ENCODE results near the gene TNNT3.

- TF ChIP-seq CTCF (IDR thresholded peaks at IDR 0.05) (no peak), MYC (IDR thresholded peaks at IDR 0.05; ENCODE audit: borderline replicate concordance, low read length) (no peak), SMC3 (IDR thresholded peaks at IDR 0.05) (no peak), EP300 (IDR thresholded peaks at IDR 0.05) (no peak), CEBPB (IDR thresholded peaks at IDR 0.05) (no peak), CHD2 (IDR thresholded peaks at IDR 0.05; ENCODE audit: low read length, partially characterized antibody) (no peak)
Measured at GRCh38 chr11:1929621-1930461, 10.3 kb downstream of the TNNT3 start.
